Measurements from ENCODE around the gene TMEM81. TPM values are rescaled to one million over a fixed set of nuclear protein-coding genes. Genes with fewer than 3 reads are reported as not detected.

Gene TMEM81
- total RNA-seq, 6 experiments from 2014 or later = 1.4 to 2.3 (median 1.7) TPM

DNA sequence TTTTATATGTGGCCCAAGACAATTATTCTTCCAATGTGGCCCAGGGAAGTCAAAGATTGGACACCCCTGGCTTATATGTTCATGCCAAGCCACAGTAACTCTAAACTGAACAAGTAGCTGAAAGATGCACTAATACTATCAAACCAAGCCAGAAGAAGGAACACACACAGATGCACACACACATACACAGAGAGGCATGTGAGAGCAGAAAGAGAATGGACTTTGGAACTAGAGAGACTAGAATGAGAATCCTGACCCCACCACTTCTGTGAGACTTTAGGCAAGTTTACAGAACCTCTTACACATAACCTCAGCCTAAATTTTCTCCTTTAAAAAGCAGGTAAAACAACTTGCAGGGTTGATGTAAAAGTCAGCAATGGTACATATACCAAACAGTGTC, 11.2 kb upstream of the TMEM81 start:
- Mint-ChIP-seq H3K4me3 (no peak overlapping the region), H3K27me3 (ENCODE audit: insufficient read depth) (no peaks in the 10 kb centered on the region; the same call in 1 of the 2 replicates), H3K36me3 (ENCODE audit: low read depth) (peaks cover 31% of the 10 kb centered on the region), H3K9me3 (no peaks in the 10 kb centered on the region), H3K4me1 (ENCODE audit: low read depth) (peaks cover 20% of the 10 kb centered on the region), H3K27ac (no peak overlapping the region)
- TF ChIP-seq CTCF (IDR thresholded peaks at IDR 0.05) = no peak
- no peak for DNase-seq

DNA sequence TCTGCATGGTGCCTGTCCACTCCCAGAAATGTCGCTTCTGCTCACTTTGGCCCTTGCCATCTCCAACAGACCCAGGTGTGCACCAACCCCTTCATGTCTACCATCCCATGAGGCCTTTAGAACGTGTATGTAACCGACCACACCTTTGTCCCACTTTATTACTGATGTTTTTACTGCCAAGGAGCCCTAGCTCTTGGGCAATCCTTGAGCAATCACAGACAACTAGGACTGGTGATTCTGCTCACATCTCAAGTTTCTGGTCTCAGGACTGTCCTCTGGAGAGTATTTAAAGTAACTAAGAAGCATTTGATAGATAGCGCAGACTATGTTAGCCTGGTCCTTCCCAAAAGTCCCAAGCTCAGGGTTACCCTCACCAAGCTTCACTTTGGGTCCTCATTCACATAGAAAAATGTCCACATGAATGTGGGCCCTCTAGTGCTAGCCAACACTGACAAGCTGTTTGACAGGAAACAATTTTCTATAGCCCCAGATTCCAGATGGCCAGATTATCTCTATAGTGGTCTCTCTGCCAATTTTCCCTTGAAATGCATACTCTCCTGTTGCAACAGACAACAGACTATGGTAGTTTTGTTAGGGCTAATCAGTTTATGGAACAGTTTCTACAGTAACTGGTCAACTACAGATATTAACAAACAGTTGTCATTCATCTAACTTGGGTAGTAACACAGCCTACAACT, 6.9 kb upstream of the TMEM81 start:
- H3K4me3 Mint-ChIP-seq = no peak overlapping the region
- H3K27me3 Mint-ChIP-seq (ENCODE audit: insufficient read depth) = no peaks in the 10 kb centered on the region; the same call in 1 of the 2 replicates
- no peak for DNase-seq
- TF ChIP-seq CTCF (IDR thresholded peaks at IDR 0.05) = no peak
- H3K9me3 Mint-ChIP-seq = no peaks in the 10 kb centered on the region
- peaks cover 35% of the 10 kb centered on the region for H3K4me1 Mint-ChIP-seq (ENCODE audit: low read depth)
- no peak overlapping the region for H3K27ac Mint-ChIP-seq
- peaks cover 33% of the 10 kb centered on the region for H3K36me3 Mint-ChIP-seq (ENCODE audit: low read depth)

DNA sequence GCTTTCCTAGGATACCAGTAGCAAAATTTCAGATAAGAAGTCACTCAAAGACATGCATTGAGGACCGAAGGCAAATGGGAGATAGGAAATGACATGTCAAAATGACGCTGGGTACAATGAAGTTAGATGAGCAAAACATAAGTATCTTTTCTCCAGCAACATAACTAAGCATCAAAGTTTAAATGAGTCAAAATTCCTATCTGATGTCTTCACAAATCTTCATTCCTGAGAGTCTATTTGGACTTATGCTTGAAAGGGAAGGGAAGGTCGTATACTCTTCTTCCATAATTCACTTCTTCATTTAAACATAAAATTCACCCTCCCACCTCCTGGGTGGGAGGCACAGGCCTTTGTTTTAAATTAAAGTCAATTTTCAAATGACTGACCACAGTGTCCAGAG, 4.1 kb upstream of the TMEM81 start:
- Mint-ChIP-seq H3K9me3 (no peaks in the 10 kb centered on the region), H3K27me3 (ENCODE audit: insufficient read depth) (no peaks in the 10 kb centered on the region; the same call in 1 of the 2 replicates), H3K27ac (peak overlapping the region; percentile 82), H3K4me1 (ENCODE audit: low read depth) (peaks cover 35% of the 10 kb centered on the region), H3K4me3 (peak overlapping the region; percentile 29; the same call in 1 of the 2 replicates), H3K36me3 (ENCODE audit: low read depth) (peaks cover 48% of the 10 kb centered on the region)
- peak; percentile 33 for DNase-seq
- no peak for TF ChIP-seq CTCF (IDR thresholded peaks at IDR 0.05)

DNA sequence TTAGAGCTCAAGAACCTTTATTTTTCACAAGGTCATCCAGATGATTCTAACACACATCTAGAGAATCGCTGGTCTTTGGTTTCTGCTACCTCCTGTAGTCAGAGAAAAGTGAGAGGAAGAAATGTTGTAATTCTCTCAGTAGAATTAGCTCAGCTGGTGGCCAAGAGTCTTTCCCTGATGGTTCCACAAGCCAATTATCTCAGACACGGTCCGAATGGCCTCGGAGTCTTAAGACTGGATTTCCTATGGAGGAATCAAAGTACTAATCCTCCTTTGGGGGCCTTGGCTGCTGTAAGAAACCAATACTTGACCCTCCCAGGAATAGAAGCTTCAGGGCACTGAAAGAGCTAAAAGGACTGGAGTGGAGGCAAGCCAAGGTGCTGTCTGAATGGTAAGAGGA, 1.8 kb downstream of the TMEM81 start:
- no peak overlapping the region for H3K4me3 Mint-ChIP-seq
- no peaks in the 10 kb centered on the region for H3K9me3 Mint-ChIP-seq
- peaks cover 1% of the 10 kb centered on the region; the same call in 1 of the 2 replicates for H3K27me3 Mint-ChIP-seq (ENCODE audit: insufficient read depth)
- H3K4me1 Mint-ChIP-seq (ENCODE audit: low read depth) = no peaks in the 10 kb centered on the region
- H3K27ac Mint-ChIP-seq = no peak overlapping the region
- H3K36me3 Mint-ChIP-seq (ENCODE audit: low read depth) = peaks cover 21% of the 10 kb centered on the region
- TF ChIP-seq CTCF (IDR thresholded peaks at IDR 0.05) = no peak
- no peak for DNase-seq

- Mint-ChIP-seq H3K4me3 (no peak overlapping the region), H3K4me1 (ENCODE audit: low read depth) (no peaks in the 10 kb centered on the region), H3K9me3 (no peaks in the 10 kb centered on the region), H3K27me3 (ENCODE audit: insufficient read depth) (peaks cover 8% of the 10 kb centered on the region), H3K36me3 (ENCODE audit: low read depth) (no peaks in the 10 kb centered on the region; the same call in 1 of the 2 replicates), H3K27ac (no peak overlapping the region)
- TF ChIP-seq CTCF (IDR thresholded peaks at IDR 0.05) = no peak
- no peak for DNase-seq
Measured at GRCh38 chr1:205077934-205078311, 6.3 kb downstream of the TMEM81 start.
